ENCODE measurements around the gene CRAT.

Gene CRAT

GRCh38 chr9:129108083-129108804, 2.3 kb downstream of the CRAT start:
- H3K4me3 ChIP-seq (ENCODE audit: low read depth, low read length): no peak overlapping the region
- TF ChIP-seq, protein P1, sequence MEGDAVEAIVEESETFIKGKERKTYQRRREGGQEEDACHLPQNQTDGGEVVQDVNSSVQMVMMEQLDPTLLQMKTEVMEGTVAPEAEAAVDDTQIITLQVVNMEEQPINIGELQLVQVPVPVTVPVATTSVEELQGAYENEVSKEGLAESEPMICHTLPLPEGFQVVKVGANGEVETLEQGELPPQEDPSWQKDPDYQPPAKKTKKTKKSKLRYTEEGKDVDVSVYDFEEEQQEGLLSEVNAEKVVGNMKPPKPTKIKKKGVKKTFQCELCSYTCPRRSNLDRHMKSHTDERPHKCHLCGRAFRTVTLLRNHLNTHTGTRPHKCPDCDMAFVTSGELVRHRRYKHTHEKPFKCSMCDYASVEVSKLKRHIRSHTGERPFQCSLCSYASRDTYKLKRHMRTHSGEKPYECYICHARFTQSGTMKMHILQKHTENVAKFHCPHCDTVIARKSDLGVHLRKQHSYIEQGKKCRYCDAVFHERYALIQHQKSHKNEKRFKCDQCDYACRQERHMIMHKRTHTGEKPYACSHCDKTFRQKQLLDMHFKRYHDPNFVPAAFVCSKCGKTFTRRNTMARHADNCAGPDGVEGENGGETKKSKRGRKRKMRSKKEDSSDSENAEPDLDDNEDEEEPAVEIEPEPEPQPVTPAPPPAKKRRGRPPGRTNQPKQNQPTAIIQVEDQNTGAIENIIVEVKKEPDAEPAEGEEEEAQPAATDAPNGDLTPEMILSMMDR (IDR thresholded peaks at IDR 0.05; ENCODE audit: low read depth, low read length): no peak

- TF ChIP-seq, protein P1 (IDR thresholded peaks at IDR 0.05; ENCODE audit: low read depth, low read length): no peak
- H3K4me3 ChIP-seq (ENCODE audit: low read depth, low read length): no peak overlapping the region
Measured at GRCh38 chr9:129107651-129108050, 2.9 kb downstream of the CRAT start.

- TF ChIP-seq, protein P1 (IDR thresholded peaks at IDR 0.05; ENCODE audit: low read depth, low read length): no peak
Measured at GRCh38 chr9:129105857-129106694, 4.5 kb downstream of the CRAT start.

DNA sequence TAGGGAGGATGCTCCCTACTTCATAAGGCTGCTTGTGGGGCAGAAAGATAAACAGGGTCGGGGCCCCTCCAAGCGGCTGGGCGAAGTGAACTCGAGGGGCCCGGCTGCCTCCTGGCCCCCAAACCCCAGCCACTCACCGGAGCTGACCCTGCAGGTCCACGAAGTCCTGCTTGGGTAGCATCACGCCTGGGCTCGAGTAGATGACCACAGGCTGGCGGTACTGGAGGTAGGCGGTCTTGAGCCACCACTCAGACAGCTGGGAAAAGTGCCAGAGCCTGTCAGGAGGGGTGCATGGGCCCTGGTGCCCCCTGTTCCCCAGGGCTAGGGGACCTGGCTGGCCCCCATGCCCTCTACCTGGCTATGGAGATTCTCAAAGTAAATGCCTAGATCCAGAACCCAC, 6.5 kb downstream of the CRAT start:
- no peak overlapping the region for H3K4me3 ChIP-seq (ENCODE audit: low read depth, low read length)
- TF ChIP-seq, protein P1 (IDR thresholded peaks at IDR 0.05; ENCODE audit: low read depth, low read length): no peak

More at GRCh38 chr9:129105857-129106694, 4.5 kb downstream of the CRAT start:
- no peak overlapping the region for H3K4me3 ChIP-seq (ENCODE audit: low read depth, low read length)

DNA sequence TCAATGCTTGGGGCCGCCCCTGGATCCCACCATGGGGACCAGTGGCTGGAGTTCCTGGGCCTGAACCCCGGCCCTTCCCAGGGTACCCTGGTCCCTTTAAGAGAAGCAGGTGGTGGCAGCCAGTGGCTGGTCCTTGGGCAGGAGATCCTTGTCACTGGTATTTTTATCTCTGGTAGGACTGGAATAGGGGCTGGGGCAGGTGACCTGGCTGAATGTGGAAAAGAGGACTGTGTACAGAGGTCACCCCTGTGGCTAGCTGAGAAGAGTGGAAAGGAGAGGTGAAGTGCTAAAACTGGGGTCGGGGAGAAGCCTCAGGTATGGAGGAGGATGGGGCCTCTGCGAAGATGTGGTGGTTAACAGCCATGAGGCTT, 7.0 kb downstream of the CRAT start:
- TF ChIP-seq, protein P1 (IDR thresholded peaks at IDR 0.05; ENCODE audit: low read depth, low read length): no peak
- H3K4me3 ChIP-seq (ENCODE audit: low read depth, low read length): no peak overlapping the region

- H3K4me3 ChIP-seq (ENCODE audit: low read depth, low read length): no peak overlapping the region
Measured at GRCh38 chr9:129102791-129103594, 7.6 kb downstream of the CRAT start.

More at GRCh38 chr9:129102791-129103594, 7.6 kb downstream of the CRAT start:
- TF ChIP-seq, protein P1 (IDR thresholded peaks at IDR 0.05; ENCODE audit: low read depth, low read length): peak; percentile 46

Measured in WI38 (cell line).